ENCODE results near the gene EGFR.

Gene EGFR

DNA sequence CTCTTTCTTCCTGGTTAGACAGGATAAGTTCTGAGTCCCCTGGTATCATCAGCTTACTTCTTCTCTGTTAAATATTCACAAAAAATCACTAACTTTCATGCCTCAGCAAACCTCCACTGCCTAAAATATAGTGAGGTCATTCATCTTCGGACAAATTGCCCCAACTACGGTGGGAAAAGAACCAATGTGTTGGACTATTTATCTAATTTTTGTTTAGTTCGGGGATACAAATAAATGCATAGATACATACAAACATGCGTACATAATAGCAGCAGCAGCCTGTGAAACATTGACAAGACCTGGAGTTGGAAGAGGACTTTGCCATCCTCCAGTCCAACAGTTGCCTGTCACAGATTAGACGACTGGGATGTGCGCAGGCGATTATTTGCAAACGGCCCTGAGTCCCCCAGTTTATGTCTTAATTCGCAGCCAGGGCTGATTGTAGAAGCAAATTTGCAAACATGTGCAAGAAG lies 51.5 kb downstream of the EGFR start:
- peaks cover 24 to 36% of the 10 kb centered on the region in 2 donors for H3K4me1 ChIP-seq (ENCODE audit: control insufficient read depth in 2 of 2, insufficient read depth in 1 of 2, low read depth in 1 of 2, low read length in 2 of 2)
- H3K27ac ChIP-seq (replicated peaks; ENCODE audit: low read length), result no peak overlapping the region

DNA sequence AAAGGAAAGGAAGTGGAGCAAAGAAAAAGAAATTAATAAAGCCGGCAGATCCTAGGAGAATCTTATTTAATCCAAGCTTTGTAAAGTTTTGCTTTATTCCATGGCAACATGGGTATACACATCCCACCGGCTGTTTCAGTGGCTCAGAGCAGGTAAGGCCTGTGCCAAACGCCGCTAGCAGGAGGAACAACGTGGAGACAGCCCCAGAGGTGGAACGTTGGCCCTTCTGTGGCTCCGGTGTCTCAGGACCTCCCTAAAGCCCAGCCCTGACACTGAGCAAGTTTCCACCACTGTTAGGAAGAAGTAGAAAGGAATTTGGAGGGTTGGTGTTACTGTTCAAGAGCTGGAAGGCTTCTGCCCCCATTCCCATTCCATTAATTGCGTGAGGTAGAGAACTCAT lies 52.0 kb downstream of the EGFR start:
- Histone ChIP-seq H3K36me3 (replicated peaks in 1 of 2; ENCODE audit: control insufficient read depth in 2 of 2, insufficient read depth in 2 of 2, low read length in 2 of 2) (peaks cover 0 to 3% of the 10 kb centered on the region in 2 donors), H3K27me3 (ENCODE audit: control insufficient read depth in 3 of 3, insufficient read depth in 3 of 3, low read depth in 1 of 3, low read length in 3 of 3) (no peaks in the 10 kb centered on the region), H2BK5ac (ENCODE audit: low read length) (no peak overlapping the region), H3K79me1 (ENCODE audit: low read depth, low read length) (peaks cover 3% of the 10 kb centered on the region), H3K9me3 (replicated peaks in 1 of 2; ENCODE audit: control insufficient read depth in 2 of 2, insufficient read depth in 1 of 2, low read depth in 1 of 2, low read length in 2 of 2) (peaks cover 0 to 2% of the 10 kb centered on the region in 2 donors), H3K4me2 (ENCODE audit: insufficient read depth, low read length, poor library complexity, severe bottlenecking) (no peak overlapping the region), H3K14ac (ENCODE audit: low read length) (no peak overlapping the region), H2AFZ (ENCODE audit: low read length) (no peak overlapping the region), H2BK120ac (ENCODE audit: low read depth, low read length) (no peak overlapping the region), H3K18ac (ENCODE audit: low read length) (no peak overlapping the region), H2AK5ac (ENCODE audit: low read depth, low read length) (no peak overlapping the region), H3K9ac (ENCODE audit: low read depth, low read length, poor library complexity) (no peak overlapping the region), H3K23ac (ENCODE audit: low read depth, low read length, poor library complexity) (no peak overlapping the region), H2BK15ac (ENCODE audit: low read length) (no peak overlapping the region), H4K91ac (ENCODE audit: low read depth, low read length, poor library complexity) (no peak overlapping the region), H2BK12ac (ENCODE audit: low read length) (no peak overlapping the region), H3K4ac (ENCODE audit: low read length) (no peak overlapping the region), H3K4me1 (ENCODE audit: control insufficient read depth in 2 of 2, insufficient read depth in 1 of 2, low read depth in 1 of 2, low read length in 2 of 2) (peaks cover 22 to 38% of the 10 kb centered on the region in 2 donors), H3K4me3 (ENCODE audit: low read length in 2 of 2) (no peak overlapping the region), H4K8ac (ENCODE audit: low read depth, low read length) (no peak overlapping the region), H3K27ac (replicated peaks; ENCODE audit: low read length) (no peak overlapping the region)
- no peak for DNase-seq (ENCODE audit: low spot score)
- no CpG with 5 or more reads among the region's 8 CpGs for WGBS, 2 donors (ENCODE audit: extremely low coverage in 2 of 2, insufficient read length in 2 of 2, insufficient replicate concordance in 1 of 2)

More for the DNA sequence above, 51.5 kb downstream of the EGFR start:
- Histone ChIP-seq H2AFZ (ENCODE audit: low read length) (no peak overlapping the region), H2BK120ac (ENCODE audit: low read depth, low read length) (no peak overlapping the region), H3K9me3 (replicated peaks in 1 of 2; ENCODE audit: control insufficient read depth in 2 of 2, insufficient read depth in 1 of 2, low read depth in 1 of 2, low read length in 2 of 2) (peaks cover 0 to 2% of the 10 kb centered on the region in 2 donors), H3K79me1 (ENCODE audit: low read depth, low read length) (peaks cover 3% of the 10 kb centered on the region), H4K8ac (ENCODE audit: low read depth, low read length) (no peak overlapping the region), H3K9ac (ENCODE audit: low read depth, low read length, poor library complexity) (no peak overlapping the region), H3K18ac (ENCODE audit: low read length) (no peak overlapping the region), H3K14ac (ENCODE audit: low read length) (no peak overlapping the region), H3K4me2 (ENCODE audit: insufficient read depth, low read length, poor library complexity, severe bottlenecking) (no peak overlapping the region), H3K27me3 (ENCODE audit: control insufficient read depth in 3 of 3, insufficient read depth in 3 of 3, low read depth in 1 of 3, low read length in 3 of 3) (no peaks in the 10 kb centered on the region), H3K23ac (ENCODE audit: low read depth, low read length, poor library complexity) (no peak overlapping the region), H2BK15ac (ENCODE audit: low read length) (no peak overlapping the region), H2BK5ac (ENCODE audit: low read length) (no peak overlapping the region), H3K4ac (ENCODE audit: low read length) (no peak overlapping the region), H3K36me3 (replicated peaks in 1 of 2; ENCODE audit: control insufficient read depth in 2 of 2, insufficient read depth in 2 of 2, low read length in 2 of 2) (peaks cover 0 to 3% of the 10 kb centered on the region in 2 donors), H3K4me3 (ENCODE audit: low read length in 2 of 2) (no peak overlapping the region), H2BK12ac (ENCODE audit: low read length) (no peak overlapping the region), H2AK5ac (ENCODE audit: low read depth, low read length) (no peak overlapping the region), H4K91ac (ENCODE audit: low read depth, low read length, poor library complexity) (no peak overlapping the region)
- no peak for DNase-seq (ENCODE audit: low spot score)
- no CpG with 5 or more reads among the region's 9 CpGs for WGBS, 2 donors (ENCODE audit: extremely low coverage in 2 of 2, insufficient read length in 2 of 2, insufficient replicate concordance in 1 of 2)

DNA sequence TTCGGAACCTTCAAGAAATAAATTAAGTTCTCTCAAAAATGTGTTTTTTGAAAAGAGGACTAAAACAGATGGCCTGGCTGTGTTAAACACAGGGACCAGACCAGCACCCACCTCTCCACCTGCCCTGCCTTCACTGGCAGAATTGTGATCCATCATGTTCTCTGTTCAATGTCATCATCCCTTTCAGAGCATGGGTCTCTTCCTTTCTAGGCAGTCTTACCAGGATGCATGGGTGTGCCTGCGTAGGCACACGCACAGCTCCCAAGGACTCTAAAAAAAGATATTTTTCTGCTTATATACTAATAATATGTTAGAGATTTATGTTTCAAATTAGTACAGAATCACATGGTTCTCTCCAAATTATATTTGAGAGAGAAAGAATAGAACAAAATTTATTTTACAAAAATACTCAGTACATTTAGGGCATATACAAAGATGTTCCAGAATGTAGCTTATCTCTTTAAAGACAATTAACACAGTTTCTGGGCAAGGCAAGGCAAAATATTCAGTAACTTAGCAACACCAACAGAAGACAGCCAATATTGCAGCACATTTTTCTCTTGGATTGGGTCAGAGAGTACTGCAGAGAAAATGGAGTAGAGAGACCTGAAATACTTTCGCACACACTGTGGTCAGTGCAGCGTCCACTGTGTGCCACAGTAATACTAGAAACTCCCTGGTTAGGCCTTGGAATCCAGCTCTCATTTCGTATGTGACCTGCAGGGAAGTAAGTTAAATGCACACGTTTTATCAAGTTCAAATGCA lies 52.8 kb downstream of the EGFR start:
- H2AFZ ChIP-seq (ENCODE audit: low read length), result no peak overlapping the region
- H2BK120ac ChIP-seq (ENCODE audit: low read depth, low read length), result no peak overlapping the region
- no peak overlapping the region for H3K4me3 ChIP-seq (ENCODE audit: low read length in 2 of 2)
- peaks cover 17 to 31% of the 10 kb centered on the region in 2 donors for H3K4me1 ChIP-seq (ENCODE audit: control insufficient read depth in 2 of 2, insufficient read depth in 1 of 2, low read depth in 1 of 2, low read length in 2 of 2)
- no peak overlapping the region for H3K27ac ChIP-seq (replicated peaks; ENCODE audit: low read length)
- H3K9ac ChIP-seq (ENCODE audit: low read depth, low read length, poor library complexity), result no peak overlapping the region
- no peak overlapping the region for H2AK5ac ChIP-seq (ENCODE audit: low read depth, low read length)
- no peak overlapping the region for H4K91ac ChIP-seq (ENCODE audit: low read depth, low read length, poor library complexity)
- H2BK5ac ChIP-seq (ENCODE audit: low read length), result no peak overlapping the region
- H3K4ac ChIP-seq (ENCODE audit: low read length), result no peak overlapping the region
- DNase-seq (ENCODE audit: low spot score), result no peak
- no peak overlapping the region for H3K14ac ChIP-seq (ENCODE audit: low read length)
- no peak overlapping the region for H2BK15ac ChIP-seq (ENCODE audit: low read length)
- no peak overlapping the region for H4K8ac ChIP-seq (ENCODE audit: low read depth, low read length)
- H3K27me3 ChIP-seq (ENCODE audit: control insufficient read depth in 3 of 3, insufficient read depth in 3 of 3, low read depth in 1 of 3, low read length in 3 of 3), result no peaks in the 10 kb centered on the region
- H3K4me2 ChIP-seq (ENCODE audit: insufficient read depth, low read length, poor library complexity, severe bottlenecking), result no peak overlapping the region
- H3K36me3 ChIP-seq (replicated peaks in 1 of 2; ENCODE audit: control insufficient read depth in 2 of 2, insufficient read depth in 2 of 2, low read length in 2 of 2), result peaks cover 0 to 3% of the 10 kb centered on the region in 2 donors
- peaks cover 3% of the 10 kb centered on the region for H3K79me1 ChIP-seq (ENCODE audit: low read depth, low read length)
- no peak overlapping the region for H3K18ac ChIP-seq (ENCODE audit: low read length)
- peaks cover 0 to 2% of the 10 kb centered on the region in 2 donors for H3K9me3 ChIP-seq (replicated peaks in 1 of 2; ENCODE audit: control insufficient read depth in 2 of 2, insufficient read depth in 1 of 2, low read depth in 1 of 2, low read length in 2 of 2)
- H2BK12ac ChIP-seq (ENCODE audit: low read length), result no peak overlapping the region
- H3K23ac ChIP-seq (ENCODE audit: low read depth, low read length, poor library complexity), result no peak overlapping the region
- no CpG with 5 or more reads among the region's 7 CpGs for WGBS, 2 donors (ENCODE audit: extremely low coverage in 2 of 2, insufficient read length in 2 of 2, insufficient replicate concordance in 1 of 2)

DNA sequence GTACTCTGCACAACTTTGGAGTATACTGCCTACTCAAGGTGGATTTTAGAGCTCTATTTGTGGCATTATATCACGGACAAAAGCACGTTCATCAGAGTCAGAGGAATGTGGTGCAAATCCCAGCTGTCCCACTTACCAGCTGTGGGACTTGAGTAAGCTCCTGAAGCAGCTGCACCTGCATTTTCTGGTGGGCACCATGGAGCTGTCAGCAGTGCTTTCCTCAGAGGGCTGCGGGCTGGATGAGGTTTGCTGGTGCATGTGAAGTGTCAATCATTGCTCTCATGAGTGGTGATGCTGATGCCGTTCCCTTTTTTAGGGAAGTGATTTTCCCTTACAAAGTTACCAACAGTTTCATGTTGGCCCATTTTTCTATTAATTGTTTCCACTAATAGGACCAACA lies 53.4 kb downstream of the EGFR start:
- Histone ChIP-seq H4K8ac (ENCODE audit: low read depth, low read length) (no peak overlapping the region), H3K14ac (ENCODE audit: low read length) (no peak overlapping the region), H3K9me3 (replicated peaks in 1 of 2; ENCODE audit: control insufficient read depth in 2 of 2, insufficient read depth in 1 of 2, low read depth in 1 of 2, low read length in 2 of 2) (peaks cover 0 to 2% of the 10 kb centered on the region in 2 donors), H3K18ac (ENCODE audit: low read length) (no peak overlapping the region), H2BK5ac (ENCODE audit: low read length) (no peak overlapping the region), H2BK120ac (ENCODE audit: low read depth, low read length) (no peak overlapping the region), H3K9ac (ENCODE audit: low read depth, low read length, poor library complexity) (no peak overlapping the region), H2BK12ac (ENCODE audit: low read length) (no peak overlapping the region), H3K4me2 (ENCODE audit: insufficient read depth, low read length, poor library complexity, severe bottlenecking) (no peak overlapping the region), H3K27me3 (ENCODE audit: control insufficient read depth in 3 of 3, insufficient read depth in 3 of 3, low read depth in 1 of 3, low read length in 3 of 3) (no peaks in the 10 kb centered on the region), H2BK15ac (ENCODE audit: low read length) (no peak overlapping the region), H2AFZ (ENCODE audit: low read length) (no peak overlapping the region), H3K79me1 (ENCODE audit: low read depth, low read length) (peaks cover 3% of the 10 kb centered on the region), H3K4ac (ENCODE audit: low read length) (no peak overlapping the region), H2AK5ac (ENCODE audit: low read depth, low read length) (no peak overlapping the region), H3K23ac (ENCODE audit: low read depth, low read length, poor library complexity) (no peak overlapping the region), H3K4me3 (ENCODE audit: low read length in 2 of 2) (no peak overlapping the region), H4K91ac (ENCODE audit: low read depth, low read length, poor library complexity) (no peak overlapping the region), H3K27ac (replicated peaks; ENCODE audit: low read length) (no peak overlapping the region), H3K36me3 (replicated peaks in 1 of 2; ENCODE audit: control insufficient read depth in 2 of 2, insufficient read depth in 2 of 2, low read length in 2 of 2) (peaks cover 0 to 3% of the 10 kb centered on the region in 2 donors), H3K4me1 (ENCODE audit: control insufficient read depth in 2 of 2, insufficient read depth in 1 of 2, low read depth in 1 of 2, low read length in 2 of 2) (peaks cover 11 to 24% of the 10 kb centered on the region in 2 donors)
- WGBS, 2 donors (ENCODE audit: extremely low coverage in 2 of 2, insufficient read length in 2 of 2, insufficient replicate concordance in 1 of 2), result no CpG with 5 or more reads among the region's 4 CpGs
- no peak for DNase-seq (ENCODE audit: low spot score)
